H1 (cell line): ENCODE results near the gene NDUFS8. TPM values are rescaled to one million over a fixed set of nuclear protein-coding genes. Genes with fewer than 3 reads are reported as not detected.
A peak's percentile ranks its signal among the peaks of the same experiment; 100 is the strongest.

Experiments
- CTCF ChIA-PET: fragments of 300-600 bp; sonication (Branson Sonifier 250); formaldehyde crosslinking; loops from one replicate; lab custom pipeline; 2021; ENCODE audit not compliant: partially characterized antibody; lab: Charles Lee
- POLR2A ChIA-PET: fragments of 300-600 bp; sonication (Branson Sonifier 250); formaldehyde crosslinking; loops from one replicate; lab custom pipeline; 2021; ENCODE audit warnings: inconsistent platforms; ENCODE audit not compliant: partially characterized antibody; lab: Charles Lee
- DNase-seq, 2 experiments: peaks; one replicate each; pipeline versions ENCODE4 v3.0.0 to v3.0.0-alpha.2; 2010 to 2022; ENCODE audit warnings: low spot score in 2 of 2, low read depth in 1 of 2, mixed read lengths in 1 of 2
- FAIRE-seq: peaks from 2 replicates; lab custom pipeline; 2011; peaks lifted over from hg19 to GRCh38; lab: Jason Lieb, UNC
- H2AFZ ChIP-seq: 2 replicates; pipeline ENCODE4 v1.8.1; 2012; ENCODE audit warnings: low read length, inconsistent platforms
- H2AK5ac ChIP-seq: 2 replicates; pipeline ENCODE4 v1.6.1; 2013; ENCODE audit warnings: low read depth, low read length
- H2BK120ac ChIP-seq: replicated peaks from 2 replicates; pipeline ENCODE3; 2013; ENCODE audit warnings: low read depth, low read length, inconsistent platforms
- H2BK12ac ChIP-seq: 2 replicates; pipeline ENCODE4 v1.6.1; 2013; ENCODE audit warnings: low read depth, low read length
- H2BK15ac ChIP-seq: 2 replicates; pipeline ENCODE4 v1.6.1; 2013; ENCODE audit warnings: low read length
- H2BK20ac ChIP-seq: 2 replicates; pipeline ENCODE4 v1.6.1; 2013; ENCODE audit warnings: low read length
- H2BK5ac ChIP-seq: 2 replicates; pipeline ENCODE4 v1.6.1; 2013; ENCODE audit warnings: low read depth, low read length
- H3K14ac ChIP-seq: 2 replicates; pipeline ENCODE4 v1.6.1; 2013; ENCODE audit warnings: inconsistent platforms; ENCODE audit not compliant: insufficient read length
- H3K18ac ChIP-seq: 2 replicates; pipeline ENCODE4 v1.6.1; 2013; ENCODE audit warnings: low read length; ENCODE audit errors: extremely low read depth
- H3K23ac ChIP-seq: 2 replicates; pipeline ENCODE4 v1.6.1; 2013; ENCODE audit warnings: inconsistent platforms; ENCODE audit not compliant: insufficient read length
- H3K23me2 ChIP-seq: 2 replicates; pipeline ENCODE4 v1.6.1; 2013; ENCODE audit warnings: low read depth, low read length
- H3K27ac ChIP-seq: 2 replicates; pipeline ENCODE4 v1.6.1; 2011; ENCODE audit warnings: low read depth, low read length, inconsistent platforms
- H3K27me3 ChIP-seq, 4 experiments: replicated peaks in 1 of 4; 1 replicate in 1 of 4; 2 replicates in 3 of 4; pipeline versions ENCODE4 v1.6.1 to v1.8.1; 2011 to 2013; ENCODE audit warnings: low read length in 3 of 4, mild to moderate bottlenecking in 3 of 4, inconsistent platforms in 2 of 4, mixed read lengths in 2 of 4, moderate library complexity in 1 of 4; ENCODE audit not compliant: control insufficient read depth in 3 of 4, insufficient read depth in 3 of 4; ENCODE audit errors: extremely low read depth in 1 of 4
- H3K36me3 ChIP-seq, 4 experiments: 2 replicates each; pipeline versions ENCODE4 v1.6.1 to v1.8.1; 2011 to 2013; ENCODE audit warnings: mild to moderate bottlenecking in 4 of 4, low read length in 3 of 4, moderate library complexity in 2 of 4, control low read depth in 1 of 4, inconsistent platforms in 1 of 4; ENCODE audit not compliant: insufficient read depth in 4 of 4, control insufficient read depth in 2 of 4
- H3K4ac ChIP-seq: replicated peaks from 2 replicates; pipeline ENCODE3; 2013; ENCODE audit warnings: low read length, low read depth, mixed read lengths, inconsistent platforms; ENCODE audit not compliant: insufficient read length
- H3K4me1 ChIP-seq, 4 experiments: replicated peaks in 1 of 4; 1 replicate in 1 of 4; 2 replicates in 3 of 4; pipeline versions ENCODE4 v1.6.1 to v1.8.1; 2011 to 2013; ENCODE audit warnings: low read length in 3 of 4, inconsistent platforms in 2 of 4, mixed read lengths in 1 of 4; ENCODE audit not compliant: insufficient read depth in 4 of 4, control insufficient read depth in 3 of 4
- H3K4me2 ChIP-seq, 2 experiments: 2 replicates each; pipeline versions ENCODE4 v1.6.1 to v1.8.1; 2011 to 2013; ENCODE audit warnings: low read depth in 2 of 2, low read length in 2 of 2, control low read depth in 1 of 2, inconsistent platforms in 1 of 2, mild to moderate bottlenecking in 1 of 2; ENCODE audit not compliant: insufficient read depth in 1 of 2
- H3K4me3 ChIP-seq, 4 experiments: fragments of 200-600, 300-600 bp in 1 of 4; sonication (generic), shearing (Covaris generic), sonication (Bioruptor Twin) in 1 of 4; 2 replicates each; pipeline versions ENCODE4 v1.5.1 to v1.8.1; 2011 to 2016; ENCODE audit warnings: low read length in 4 of 4, low read depth in 3 of 4, control low read depth in 2 of 4, inconsistent platforms in 2 of 4, mild to moderate bottlenecking in 2 of 4, mixed read lengths in 1 of 4, moderate library complexity in 1 of 4; ENCODE audit not compliant: insufficient read depth in 2 of 4; ENCODE audit errors: extremely low read depth in 1 of 4
- H3K56ac ChIP-seq: replicated peaks from 2 replicates; pipeline ENCODE3; 2013; ENCODE audit warnings: low read depth, mild to moderate bottlenecking, mixed read lengths, low read length, inconsistent platforms; ENCODE audit not compliant: insufficient read length
- H3K79me1 ChIP-seq: 2 replicates; pipeline ENCODE4 v1.6.1; 2013; ENCODE audit warnings: low read depth, low read length, control low read depth
- H3K79me2 ChIP-seq, 2 experiments: 2 replicates each; pipeline versions ENCODE4 v1.6.1 to v1.8.1; 2012 to 2013; ENCODE audit warnings: low read length in 2 of 2, mild to moderate bottlenecking in 2 of 2, inconsistent platforms in 1 of 2; ENCODE audit not compliant: insufficient read depth in 2 of 2, control insufficient read depth in 1 of 2
- H3K9ac ChIP-seq, 4 experiments: replicated peaks in 1 of 4; 1 replicate in 1 of 4; 2 replicates in 3 of 4; pipeline versions ENCODE4 v1.6.1 to v1.8.1; 2011 to 2013; ENCODE audit warnings: low read depth in 3 of 4, low read length in 3 of 4, control low read depth in 2 of 4, mild to moderate bottlenecking in 2 of 4, moderate library complexity in 2 of 4, inconsistent platforms in 1 of 4; ENCODE audit errors: extremely low read depth in 1 of 4
- H3K9me3 ChIP-seq, 2 experiments: 2 replicates each; pipeline versions ENCODE4 v1.6.1 to v1.8.1; 2012 to 2013; ENCODE audit warnings: mild to moderate bottlenecking in 2 of 2, moderate library complexity in 2 of 2, control low read depth in 1 of 2, inconsistent platforms in 1 of 2, low read depth in 1 of 2, low read length in 1 of 2, mixed read lengths in 1 of 2; ENCODE audit not compliant: insufficient read depth in 2 of 2
- H4K20me1 ChIP-seq, 2 experiments: replicated peaks in 1 of 2; 2 replicates each; pipeline versions ENCODE3 to v1.8.1; 2011 to 2013; ENCODE audit warnings: inconsistent platforms in 2 of 2, low read length in 2 of 2, mild to moderate bottlenecking in 1 of 2; ENCODE audit not compliant: insufficient read depth in 2 of 2, control insufficient read depth in 1 of 2
- H4K5ac ChIP-seq: 2 replicates; pipeline ENCODE4 v1.6.1; 2013; ENCODE audit warnings: low read length, low read depth, mixed read lengths, inconsistent platforms; ENCODE audit not compliant: insufficient read length
- H4K8ac ChIP-seq: 2 replicates; pipeline ENCODE4 v1.8.0; 2013; ENCODE audit warnings: mild to moderate bottlenecking, moderate library complexity, low read length, inconsistent platforms; ENCODE audit not compliant: insufficient read depth; ENCODE audit errors: extremely low read depth
- H4K91ac ChIP-seq: replicated peaks from 2 replicates; pipeline ENCODE3; 2013; ENCODE audit warnings: low read length, mixed read lengths, inconsistent platforms; ENCODE audit not compliant: insufficient read length
- KDM1A ChIP-seq: fragments of 200-600, 300-600 bp; sonication (generic); IDR thresholded peaks from 2 replicates; pipeline ENCODE4 v1.7.1; 2016; ENCODE audit warnings: mild to moderate bottlenecking, low read length, borderline replicate concordance
- SIRT6 ChIP-seq: IDR thresholded peaks from one replicate; pipeline ENCODE4 v1.7.1; 2012; ENCODE audit warnings: low read length, inconsistent platforms
- WGBS, 2 experiments: shearing (Covaris generic) in 1 of 2; methylation state at CpG; one replicate each; pipeline versions ENCODE4 v1.1.6 to v1.1.7; 2013 to 2015; ENCODE audit warnings: low lambda C conversion rate in 2 of 2, mixed read lengths in 2 of 2, inconsistent platforms in 1 of 2, low coverage in 1 of 2, missing lambda C conversion rate in 1 of 2; ENCODE audit not compliant: insufficient replicate concordance in 2 of 2, insufficient coverage in 1 of 2, insufficient read length in 1 of 2; ENCODE audit errors: extremely low coverage in 1 of 2, missing lambda C conversion rate in 1 of 2; 5-methylcytosine and 5-hydroxymethylcytosine counted together
- polyA plus RNA-seq, 7 experiments: library from polyadenylated mRNA; depleted of rRNA in 3 of 7; stranded (reverse) in 5 of 7; unstranded in 2 of 7; fragments of >200 nt in 5 of 7; fragments of 200-250 nt in 2 of 7; gene quantifications; 1 replicate in 5 of 7; 2 replicates in 1 of 7; 4 replicates in 1 of 7; pipeline versions ENCODE4 v1.2.1 to v1.2.3, GENCODE V29; 2011 to 2013; ENCODE audit warnings: missing spikeins in 2 of 7, mixed read lengths in 2 of 7
- total RNA-seq: library from RNA; stranded (reverse); fragmentation: NEBNext Ultra II Directional; extraction: Animal tissue kit (Norgen Biotek cat#: 25700); gene quantifications from 2 replicates; pipeline ENCODE4 v1.2.1, GENCODE V29; 2021

The NDUFS8 gene
- total and polyA plus RNA-seq, 2 of the 8 experiments (the other 6 are each of a cell fraction or from before 2014, with no cell fraction given), result 182 to 291 TPM

GRCh38 chr11:68007498-68008380, 22.7 kb upstream of the NDUFS8 start:
- FAIRE-seq (no peak), DNase-seq (no peak)
- no peak for TF ChIP-seq SIRT6
- peak; percentile 70; the same call in 1 of the 2 replicates for TF ChIP-seq KDM1A
- POLR2A ChIA-PET, result interaction anchor here (0.7 to 3.3 kb wide), 4 partner anchors 13 to 31 kb away, joined by 3 to 17 read pairs (median 4); partner anchors contain the start of gene TCIRG1
- Histone ChIP-seq H4K5ac (no peak overlapping the region), H3K4ac (no peak overlapping the region), H3K79me2 (no peaks in the 10 kb centered on the region), H4K20me1 (peaks cover 0 to 2% of the 10 kb centered on the region in 2 experiments), H3K23me2 (peaks cover 12% of the 10 kb centered on the region), H3K9me3 (no peaks in the 10 kb centered on the region), H3K4me2 (no peak overlapping the region), H3K27ac (no peak overlapping the region), H4K8ac (no peak overlapping the region; the same call in 1 of the 2 replicates), H3K18ac (no peak overlapping the region), H3K4me3 (no peak overlapping the region), H2BK120ac (no peak overlapping the region), H3K79me1 (no peaks in the 10 kb centered on the region), H3K27me3 (peaks cover 0 to 2% (median under 1%) of the 10 kb centered on the region in 4 experiments; a peak in 2 of 7 replicates), H3K4me1 (peaks cover 0 to 26% (median 16%) of the 10 kb centered on the region in 4 experiments; a peak in 6 of 7 replicates), H3K56ac (no peak overlapping the region), H2BK5ac (no peak overlapping the region), H2BK15ac (no peak overlapping the region), H3K9ac (no peak overlapping the region), H2AK5ac (no peak overlapping the region), H3K14ac (no peak overlapping the region), H3K36me3 (no peaks in the 10 kb centered on the region), H4K91ac (no peak overlapping the region), H2BK20ac (no peak overlapping the region), H3K23ac (no peak overlapping the region), H2AFZ (no peak overlapping the region), H2BK12ac (no peak overlapping the region)
- CTCF ChIA-PET, result interaction anchor here (0.8 to 4.6 kb wide), 8 partner anchors 10 to 202 kb away, joined by 3 to 40 read pairs (median 3); partner anchors contain the start of gene TCIRG1
- 87% methylated on average over 15 of the region's 16 CpGs; no CpG with 5 or more reads in 1 of the 2 experiments for WGBS, 2 experiments
